Measurements from ENCODE around the gene B4GALNT3.

B4GALNT3 gene

DNA sequence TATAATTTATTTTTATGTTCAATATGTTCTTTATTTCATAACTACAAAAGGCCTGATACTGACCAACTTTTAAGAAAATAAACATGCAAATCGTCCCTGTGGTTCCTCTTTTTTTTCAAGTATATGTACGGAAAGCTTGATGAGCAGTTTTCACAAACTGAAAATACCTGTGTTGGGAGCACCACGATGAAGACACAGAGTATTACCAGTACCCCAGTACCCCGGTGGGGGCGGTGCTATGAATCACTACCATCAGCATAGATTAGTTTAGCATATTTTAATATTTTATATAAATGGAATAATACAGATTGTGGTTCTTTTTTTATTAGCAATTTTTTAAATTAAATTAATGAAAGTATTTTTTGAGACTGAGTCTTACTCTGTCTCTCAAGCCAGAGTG, 7.0 kb downstream of the B4GALNT3 start:
- in situ Hi-C loops (cut with HindIII; ENCODE audit: low sequenced_read_pairs), result no loop called here

- in situ Hi-C loops (cut with HindIII; ENCODE audit: low sequenced_read_pairs), result no loop called here
These were observed 7.9 kb downstream of the B4GALNT3 start for GRCh38 chr12:467591-467990.

DNA sequence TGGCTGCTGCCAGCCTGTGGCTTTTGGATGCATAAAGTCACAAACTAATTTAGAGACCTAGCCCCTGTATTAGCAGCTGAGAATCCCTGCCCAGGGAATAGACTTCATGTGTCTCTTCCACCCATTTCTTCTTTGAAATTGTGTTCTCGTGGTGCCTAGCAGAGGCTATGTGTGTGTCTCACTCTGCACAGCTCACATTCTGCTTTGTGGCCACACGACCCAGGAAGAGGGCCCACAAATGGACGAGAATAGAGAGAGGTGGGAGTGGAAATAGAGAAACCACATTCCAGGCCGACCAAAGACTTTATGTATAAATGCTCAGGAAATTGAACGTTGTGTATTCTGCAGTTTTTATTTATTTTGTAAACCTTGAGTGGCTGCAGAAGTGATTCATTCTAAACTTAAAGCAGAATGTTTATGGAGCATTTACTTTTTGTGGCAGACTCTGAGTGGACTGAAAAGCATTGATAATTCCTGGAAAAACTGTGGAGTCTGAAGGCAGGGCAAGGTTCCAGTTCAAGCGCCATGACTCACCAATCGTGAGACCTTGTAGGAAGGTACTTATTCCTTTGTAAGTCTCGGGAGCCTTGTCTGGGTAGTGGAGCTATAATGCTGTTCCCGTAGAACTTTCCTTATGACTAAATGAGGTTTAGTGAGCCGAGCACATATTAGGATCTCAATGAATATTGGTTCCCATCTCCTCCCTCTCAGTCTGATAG, 9.1 kb downstream of the B4GALNT3 start:
- in situ Hi-C loops (cut with HindIII; ENCODE audit: low sequenced_read_pairs), result no loop called here

DNA sequence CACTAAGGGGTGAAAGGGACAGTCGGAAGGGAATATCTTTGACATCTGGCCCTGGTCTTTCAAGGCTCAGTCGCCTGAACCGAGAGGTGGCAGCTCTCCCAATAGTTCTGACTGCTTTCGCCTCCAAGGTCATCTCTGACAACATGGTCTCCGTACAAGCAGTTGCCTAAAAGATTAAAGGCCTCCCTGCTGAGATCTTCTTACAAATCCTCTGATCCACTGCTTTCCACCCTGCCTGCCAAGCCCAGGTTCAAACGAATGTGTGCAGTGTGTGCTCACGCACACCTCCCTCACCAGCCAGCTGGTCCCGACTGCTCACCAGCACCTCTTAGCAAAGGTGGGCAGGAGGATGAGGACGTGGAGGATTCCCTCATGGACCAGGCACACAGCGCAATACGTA, 10.4 kb downstream of the B4GALNT3 start:
- in situ Hi-C loops (cut with HindIII; ENCODE audit: low sequenced_read_pairs), result no loop called here

GRCh38 chr12:473198-473597, 13.5 kb downstream of the B4GALNT3 start:
- in situ Hi-C loops (cut with HindIII; ENCODE audit: low sequenced_read_pairs), result no loop called here

- in situ Hi-C loops (cut with HindIII; ENCODE audit: low sequenced_read_pairs), result no loop called here
These were observed 14.3 kb downstream of the B4GALNT3 start for GRCh38 chr12:473863-474577.

DNA sequence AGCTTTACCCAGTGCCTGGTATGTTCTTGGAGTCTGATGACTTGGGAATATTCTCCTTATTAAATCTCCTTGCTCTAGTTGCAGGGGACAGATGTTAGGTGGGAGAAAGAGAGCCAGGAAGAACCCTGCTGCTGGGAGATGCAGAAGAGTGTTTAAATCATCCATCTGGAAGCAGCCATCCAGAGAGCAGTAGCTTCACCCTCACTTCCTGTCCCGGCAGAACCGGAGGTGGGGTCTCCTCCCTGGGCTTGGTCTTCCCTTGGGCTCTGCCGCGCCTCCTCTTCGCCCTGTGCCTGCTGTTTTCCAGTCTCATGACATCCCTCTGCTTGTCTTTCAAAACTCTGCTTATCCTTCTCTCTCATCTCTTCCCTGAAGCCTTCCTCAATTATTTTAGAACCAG, 15.5 kb downstream of the B4GALNT3 start:
- in situ Hi-C loops (cut with HindIII; ENCODE audit: low sequenced_read_pairs), result loop anchor here (5.0 kb wide), 1 partner anchor 67 kb away; no protein-coding TSS in a partner anchor

DNA sequence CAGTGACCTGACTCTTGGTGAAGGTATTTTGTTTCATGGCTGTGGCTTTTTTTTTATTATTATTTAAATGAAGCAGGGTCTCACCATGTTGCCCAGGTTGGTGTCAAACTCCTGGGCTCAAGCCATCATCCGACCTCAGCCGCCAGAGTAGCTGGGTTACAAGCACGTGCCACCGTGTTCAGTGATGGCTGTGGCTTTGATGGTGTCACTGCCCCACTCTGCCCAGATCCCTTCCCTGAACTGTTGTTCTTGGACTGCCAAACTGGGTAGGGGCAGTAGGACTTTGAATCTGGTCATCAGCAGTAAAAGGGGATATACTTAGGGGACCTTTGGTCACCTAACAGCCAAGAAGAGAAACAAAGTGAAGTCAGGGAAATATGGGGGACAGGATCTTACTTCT, 19.4 kb downstream of the B4GALNT3 start:
- in situ Hi-C loops (cut with HindIII; ENCODE audit: low sequenced_read_pairs), result loop anchor here (5.0 kb wide), 1 partner anchor 63 kb away; no protein-coding TSS in a partner anchor

GRCh38 chr12:480831-481816, 21.4 kb downstream of the B4GALNT3 start:
- in situ Hi-C loops (cut with HindIII; ENCODE audit: low sequenced_read_pairs), result no loop called here

- in situ Hi-C loops (cut with HindIII; ENCODE audit: low sequenced_read_pairs), result no loop called here
These were observed 22.3 kb downstream of the B4GALNT3 start for GRCh38 chr12:482061-482460.

DNA sequence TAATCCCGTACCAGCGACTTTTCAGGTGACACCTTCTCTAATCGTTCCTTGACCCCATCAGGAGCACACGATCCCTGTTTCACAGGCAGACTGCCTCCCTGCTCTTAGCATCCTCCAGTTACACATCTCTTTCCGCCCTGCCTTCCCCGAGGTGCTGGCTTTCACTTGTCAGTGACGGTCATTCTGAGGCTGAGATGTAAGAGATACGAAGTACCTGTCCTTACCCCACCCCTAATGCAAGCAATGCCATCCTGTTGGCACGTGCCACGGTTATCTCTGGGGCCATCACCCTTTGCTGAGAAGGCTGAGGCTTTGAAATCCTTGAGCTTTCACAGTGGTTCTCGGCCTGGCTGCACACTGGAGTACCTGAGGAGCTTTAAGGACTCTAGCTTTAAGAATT, 24.4 kb downstream of the B4GALNT3 start:
- in situ Hi-C loops (cut with HindIII; ENCODE audit: low sequenced_read_pairs), result no loop called here

DNA sequence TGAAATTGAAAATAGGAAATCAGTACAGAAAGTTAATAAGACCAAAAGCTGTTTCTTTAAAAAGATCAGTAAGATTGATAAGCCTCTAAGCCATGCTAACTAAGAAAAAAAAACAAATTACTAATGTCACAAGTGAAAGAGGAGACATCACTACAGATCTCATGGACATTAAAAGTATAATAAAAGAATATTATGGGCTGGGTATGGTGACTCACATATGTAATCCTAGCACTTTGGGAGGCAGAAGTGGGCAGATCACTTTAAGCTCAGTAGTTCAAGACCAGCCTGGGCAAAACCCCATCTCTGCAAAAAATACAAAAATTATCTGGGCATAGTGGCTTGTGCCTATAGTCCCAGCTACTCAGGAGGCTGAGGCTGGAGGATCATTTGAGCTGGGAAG, 30.5 kb downstream of the B4GALNT3 start:
- in situ Hi-C loops (cut with HindIII; ENCODE audit: low sequenced_read_pairs), result no loop called here

GRCh38 chr12:495466-495865, 35.7 kb downstream of the B4GALNT3 start:
- in situ Hi-C loops (cut with HindIII; ENCODE audit: low sequenced_read_pairs), result no loop called here

GRCh38 chr12:496736-497135, 37.0 kb downstream of the B4GALNT3 start:
- in situ Hi-C loops (cut with HindIII; ENCODE audit: low sequenced_read_pairs), result no loop called here

DNA sequence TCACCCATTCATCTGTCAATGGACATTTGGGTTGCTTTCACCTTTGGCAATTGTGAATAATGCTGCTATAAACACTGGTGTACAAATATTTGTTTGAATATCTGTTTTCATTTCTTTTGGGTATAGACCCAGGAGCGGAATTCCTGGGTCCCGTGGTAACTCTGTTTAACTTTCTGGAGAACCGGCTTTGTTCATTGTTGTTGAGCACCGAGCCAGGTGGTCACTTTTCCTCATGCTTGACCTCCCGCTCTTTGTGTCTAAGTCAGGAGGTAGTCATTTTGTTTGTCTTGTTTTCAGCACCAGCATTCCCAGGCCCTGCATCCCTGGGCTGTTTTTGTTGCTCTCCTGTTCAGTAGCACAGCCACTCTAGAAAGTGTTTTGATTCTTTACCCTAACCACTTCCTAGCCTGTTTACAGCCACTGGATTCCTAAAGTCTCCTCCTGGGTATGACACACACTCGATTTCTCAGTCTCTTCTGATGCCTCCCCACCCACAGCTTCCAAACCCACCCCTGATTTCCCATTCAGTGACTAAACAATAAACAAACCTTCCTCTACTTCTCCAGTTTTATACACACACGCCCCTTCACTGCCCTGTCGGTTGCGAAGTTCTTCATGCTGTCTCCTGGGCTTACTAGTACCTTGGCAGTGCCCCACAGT, 37.9 kb downstream of the B4GALNT3 start:
- in situ Hi-C loops (cut with HindIII; ENCODE audit: low sequenced_read_pairs), result no loop called here

DNA sequence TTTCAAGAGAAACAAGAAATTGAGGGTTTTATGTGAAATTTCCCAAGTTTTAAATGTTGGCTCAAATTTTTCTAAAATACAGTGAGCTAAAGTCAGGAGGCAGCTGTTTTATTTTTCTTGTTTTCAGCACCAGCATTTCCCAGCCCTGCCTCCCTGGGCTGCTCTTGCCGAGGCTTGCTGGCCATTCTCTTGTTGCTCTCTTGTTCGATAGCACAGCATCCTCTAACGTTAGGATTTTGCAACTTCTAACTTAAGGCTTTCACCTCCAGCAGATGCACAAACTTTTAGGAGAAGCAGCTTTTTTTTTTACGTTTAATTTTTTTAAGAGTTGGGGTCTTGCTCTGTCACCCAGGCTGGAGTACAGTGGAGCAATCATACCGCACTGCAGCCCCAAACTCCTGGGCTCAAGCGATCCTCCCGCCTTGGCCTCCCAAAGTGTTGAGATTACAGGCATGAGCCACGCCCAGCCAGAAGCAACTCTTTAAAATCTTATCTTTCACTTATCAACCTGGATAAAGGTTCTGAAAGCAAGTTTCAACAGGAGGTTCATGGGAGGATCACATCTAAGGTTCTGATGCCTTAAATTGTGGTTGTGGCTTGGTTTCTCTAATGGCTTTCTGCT, 40.2 kb downstream of the B4GALNT3 start:
- in situ Hi-C loops (cut with HindIII; ENCODE audit: low sequenced_read_pairs), result no loop called here

- in situ Hi-C loops (cut with HindIII; ENCODE audit: low sequenced_read_pairs), result no loop called here
These were observed 42.1 kb downstream of the B4GALNT3 start for GRCh38 chr12:501722-502447.

DNA sequence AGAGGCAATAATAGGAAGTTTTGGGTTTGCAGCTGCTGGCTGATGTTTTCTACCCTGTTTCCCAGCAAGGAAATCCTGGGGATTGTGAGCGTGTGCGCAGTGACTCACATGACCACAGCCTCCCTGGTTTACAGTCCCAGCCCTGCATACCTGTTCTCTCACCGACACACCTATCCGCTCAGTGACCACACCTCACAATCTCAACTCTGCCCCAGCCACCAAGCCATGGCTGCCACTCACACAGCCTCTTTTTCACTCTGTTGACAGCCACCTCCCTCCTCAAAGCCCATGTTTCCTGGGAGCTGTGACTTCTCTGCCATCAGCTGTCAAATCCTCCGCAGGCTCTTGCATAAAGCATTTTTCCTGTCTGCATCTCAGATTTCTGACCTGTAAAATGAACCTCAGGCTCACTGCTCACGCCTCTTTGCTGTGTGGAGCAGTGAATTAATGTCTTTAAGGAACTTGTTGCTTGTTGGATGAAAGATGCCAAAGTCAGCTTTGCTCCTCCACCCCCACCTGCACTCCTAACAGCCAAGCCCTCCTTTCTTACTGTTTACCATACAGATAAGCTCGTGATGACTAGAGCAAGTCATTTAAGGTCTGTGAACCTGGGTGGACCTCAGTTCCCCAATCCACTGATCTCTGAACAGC, 43.5 kb downstream of the B4GALNT3 start:
- in situ Hi-C loops (cut with HindIII; ENCODE audit: low sequenced_read_pairs), result no loop called here

DNA sequence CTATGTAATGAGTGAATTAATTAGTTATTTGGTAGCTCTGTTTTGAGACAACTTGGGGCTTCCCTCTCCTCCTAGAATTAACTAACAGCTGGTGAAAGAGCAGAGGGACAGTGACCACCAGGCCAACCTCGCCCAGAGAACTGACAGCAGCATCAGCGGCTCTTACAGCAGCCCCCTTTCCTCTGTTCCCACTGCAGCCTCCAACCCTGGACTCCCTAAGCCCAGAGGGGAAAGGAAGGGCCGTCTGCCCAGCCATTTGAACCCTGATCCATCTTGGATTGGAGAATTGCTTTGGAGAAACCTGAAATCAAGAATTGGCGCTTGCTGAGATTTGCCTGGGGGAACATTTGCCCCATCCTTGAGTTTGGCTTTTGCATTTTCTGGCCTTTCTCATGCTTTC, 45.5 kb downstream of the B4GALNT3 start:
- in situ Hi-C loops (cut with HindIII; ENCODE audit: low sequenced_read_pairs), result no loop called here

All from endothelial cell of hepatic sinusoid (primary cell).